Transverse colon (tissue), 4 donors: Measurements from ENCODE around the gene ENTPD3. TPM values are rescaled to one million over a fixed set of nuclear protein-coding genes. Genes with fewer than 3 reads are reported as not detected.
"Not testable (repeated sequence)": the region's sequence is repeated elsewhere in the genome, so short reads cannot be mapped to it uniquely, and the experiment has no call there.

Experiments used
- DNase-seq: peaks from one replicate; pipeline ENCODE4 v3.0.0-alpha.2; 2019
- H3K27ac ChIP-seq, 4 donors: fragments of 200-600 bp; sonication (generic); 2 replicates each; pipeline ENCODE4 v1.5.1; 2016 to 2018; ENCODE audit warnings: inconsistent platforms in 4 of 4
- H3K27me3 ChIP-seq: fragments of 200-600 bp; sonication (generic); 2 replicates; pipeline ENCODE4 v1.5.1; 2017; ENCODE audit warnings: inconsistent platforms
- H3K36me3 ChIP-seq, 4 donors: fragments of 200-600 bp; sonication (generic); 2 replicates each; pipeline ENCODE4 v1.5.1; 2017 to 2019; ENCODE audit warnings: inconsistent platforms in 4 of 4
- H3K4me1 ChIP-seq, 4 donors: fragments of 200-600 bp; sonication (generic); 2 replicates each; pipeline ENCODE4 v1.5.1; 2017 to 2020; ENCODE audit warnings: inconsistent platforms in 4 of 4
- H3K4me3 ChIP-seq, 4 donors: fragments of 200-600 bp; sonication (generic); 1 replicate in 1 of 4; 2 replicates in 3 of 4; pipeline versions ENCODE4 v1.5.1 to v1.6.1; 2017 to 2019; ENCODE audit warnings: inconsistent platforms in 4 of 4
- H3K9me3 ChIP-seq, 2 donors: fragments of 200-600 bp; sonication (generic); 2 replicates each; pipeline ENCODE4 v1.5.1; 2017 to 2019; ENCODE audit warnings: inconsistent platforms in 2 of 2
- CTCF ChIP-seq, 5 experiments: fragments of 200-600 bp in 3 of 5; fragments of 450-650 bp in 2 of 5; sonication (generic) in 3 of 5; IDR thresholded peaks; 1 replicate in 2 of 5; 2 replicates in 3 of 5; pipeline ENCODE4 v1.5.1; 2016 to 2017; ENCODE audit warnings: antibody characterized with exemption in 5 of 5, inconsistent platforms in 3 of 5, mild to moderate bottlenecking in 2 of 5, moderate library complexity in 1 of 5
- EP300 ChIP-seq: sonication (generic); formaldehyde crosslinking; IDR thresholded peaks from one replicate; pipeline ENCODE4 v1.6.1; 2017; ENCODE audit warnings: antibody characterized with exemption, low read depth
- POLR2A ChIP-seq: fragments of 450-650 bp; IDR thresholded peaks from one replicate; pipeline ENCODE4 v1.6.1; 2016; ENCODE audit warnings: antibody characterized with exemption, mild to moderate bottlenecking, moderate library complexity
- POLR2AphosphoS5 ChIP-seq, 3 donors: sonication (generic); formaldehyde crosslinking; IDR thresholded peaks; one replicate each; pipeline ENCODE4 v1.6.1; 2016; ENCODE audit warnings: antibody characterized with exemption in 3 of 3
- WGBS, 2 donors: methylation state at CpG; one replicate each; pipeline ENCODE4 v1.1.5; 2018; ENCODE audit warnings: low coverage in 1 of 2; 5-methylcytosine and 5-hydroxymethylcytosine counted together
- in situ Hi-C, 4 donors: fragments of 200-750 bp; cut with MboI; loops; one replicate each; pipeline versions ENCODE4 v1.15.0 to v1.15.1; 2017; ENCODE audit warnings: low sequenced_read_pairs in 3 of 4, low pct_ligation_motif_present in 1 of 4, low pct_unique_long_range_greater_than_20kb in 1 of 4
- intact Hi-C: fragments of 100-400 bp; cut with DNase I; formaldehyde crosslinking; loops from one replicate; pipeline ENCODE4 v1.15.1; 2023; ENCODE audit warnings: low total_unique reads
- total RNA-seq, 4 donors: library from RNA; depleted of rRNA; stranded (reverse); fragments of >200 nt; gene quantifications; one replicate each; pipeline ENCODE4 v1.1.0, GENCODE V29; 2016

The ENTPD3 gene
- total RNA-seq, 4 donors from 2014 or later, result 0.37 to 7.2 (median 2.0) TPM

- peak; percentile 97 for DNase-seq
- in situ Hi-C loops, result no loop called here
- H3K4me3 ChIP-seq, result peak within 1 kb of the TSS; percentile 64 to 97 (median 78)
- TF ChIP-seq POLR2A (peak; percentile 96), CTCF (IDR thresholded peaks at IDR 0.05) (no peak), POLR2AphosphoS5 (IDR thresholded peaks at IDR 0.05) (peak; percentile 97 to 99 (median 98)), EP300 (no peak)
- peaks cover 0 to 38% (median 13%) of the 10 kb centered on the region in 4 donors for H3K36me3 ChIP-seq
- H3K4me1 ChIP-seq, result peaks cover 20 to 39% (median 30%) of the 10 kb centered on the region in 4 donors
- WGBS, 2 donors, result 0% methylated on average over 2 to 74 of the region's 79 CpGs
- intact Hi-C loops, result no loop called here
- H3K27ac ChIP-seq, result peak within 1 kb of the TSS; percentile 89 to 92 (median 90)
- H3K27me3 ChIP-seq, result no peaks in the 10 kb centered on the region
- H3K9me3 ChIP-seq, result no peaks in the 10 kb centered on the region
Observed at GRCh38 chr3:40456940-40457823, 70.2 kb downstream of the ENTPD3 start, which contains the start of gene RPL14. Gene RPL14 (plus strand): TSS chr3:40457339. CDS start chr3:40457472, 133 bp downstream.

DNA sequence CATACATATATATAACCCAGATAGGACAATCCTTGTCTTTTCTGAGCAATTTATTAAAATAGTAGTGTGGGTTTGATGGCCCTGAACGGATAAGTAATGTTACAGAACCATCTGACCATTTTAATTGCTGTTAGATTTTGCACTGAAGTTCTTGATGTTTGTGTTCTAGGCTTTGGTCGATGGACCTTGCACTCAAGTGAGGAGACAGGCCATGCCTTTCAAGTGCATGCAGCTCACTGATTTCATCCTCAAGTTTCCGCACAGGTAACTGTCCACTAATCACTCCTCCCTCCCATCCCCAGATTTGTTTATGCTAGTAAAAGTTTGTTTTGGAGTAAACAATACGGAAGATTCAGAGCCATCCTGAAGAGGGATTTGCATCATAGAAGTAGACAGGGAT is 71.5 kb downstream of the ENTPD3 start:
- Histone ChIP-seq H3K4me3 (peak overlapping the region in 2 of 4 donors; percentile 87 to 97), H3K4me1 (peaks cover 16 to 32% (median 25%) of the 10 kb centered on the region in 4 donors), H3K9me3 (no peaks in the 10 kb centered on the region), H3K27ac (peak overlapping the region in 2 of 4 donors; percentile 89 to 90), H3K27me3 (no peaks in the 10 kb centered on the region), H3K36me3 (peaks cover 0 to 48% (median 20%) of the 10 kb centered on the region in 4 donors)
- TF ChIP-seq POLR2AphosphoS5 (IDR thresholded peaks at IDR 0.05), result no peak
- TF ChIP-seq CTCF (IDR thresholded peaks at IDR 0.05), result no peak
- TF ChIP-seq POLR2A, result no peak
- TF ChIP-seq EP300, result no peak
- WGBS, 2 donors, result 71 to 83% methylated on average over 3 to 4 of the region's 4 CpGs
- intact Hi-C loops (no loop called here), in situ Hi-C loops (no loop called here)
- DNase-seq, result no peak

- H3K27me3 ChIP-seq, intact Hi-C loops, H3K4me3 ChIP-seq, DNase-seq, H3K27ac ChIP-seq, H3K9me3 ChIP-seq: not testable (repeated sequence)
- peaks cover 10 to 23% (median 21%) of the 10 kb centered on the region in 4 donors for H3K4me1 ChIP-seq
- H3K36me3 ChIP-seq, result peaks cover 0 to 54% (median 23%) of the 10 kb centered on the region in 4 donors
- WGBS, 2 donors, result 69 to 80% methylated on average over 4 to 6 of the region's 6 CpGs
- in situ Hi-C loops, result loop anchor here in 1 of 4 donors (10.0 kb wide), 1 partner anchor 64 kb away; the partner anchor contains the start of gene ZNF621
Observed at GRCh38 chr3:40460481-40460880, 73.5 kb downstream of the ENTPD3 start.

- Histone ChIP-seq H3K4me3 (no peak overlapping the region), H3K9me3 (no peaks in the 10 kb centered on the region), H3K4me1 (peaks cover 10 to 23% (median 21%) of the 10 kb centered on the region in 4 donors), H3K27ac (no peak overlapping the region), H3K36me3 (peaks cover 0 to 54% (median 23%) of the 10 kb centered on the region in 4 donors), H3K27me3 (no peaks in the 10 kb centered on the region)
- TF ChIP-seq POLR2A, result no peak
- TF ChIP-seq POLR2AphosphoS5 (IDR thresholded peaks at IDR 0.05), result no peak
- TF ChIP-seq EP300, result no peak
- TF ChIP-seq CTCF (IDR thresholded peaks at IDR 0.05), result no peak
- DNase-seq, result no peak
- 71 to 80% methylated on average over 3 of the region's 3 CpGs for WGBS, 2 donors
- intact Hi-C loops (no loop called here), in situ Hi-C loops (loop anchor here in 1 of 4 donors (10.0 kb wide), 1 partner anchor 64 kb away; the partner anchor contains the start of gene ZNF621)
Observed at GRCh38 chr3:40461161-40461560, 74.2 kb downstream of the ENTPD3 start.

- intact Hi-C loops, H3K4me3 ChIP-seq, H3K27ac ChIP-seq, DNase-seq, H3K27me3 ChIP-seq, H3K9me3 ChIP-seq: not testable (repeated sequence)
- in situ Hi-C loops, result loop anchor here in 1 of 4 donors (10.0 kb wide), 1 partner anchor 62 kb away; the partner anchor contains the start of gene ZNF621
- 92% methylated on average over 7 of the region's 7 CpGs; no CpG with 5 or more reads in 1 of the 2 donors for WGBS, 2 donors
- peaks cover 0 to 54% (median 23%) of the 10 kb centered on the region in 4 donors for H3K36me3 ChIP-seq
- H3K4me1 ChIP-seq, result peaks cover 9 to 16% (median 15%) of the 10 kb centered on the region in 4 donors
Observed at GRCh38 chr3:40462838-40463237, 75.9 kb downstream of the ENTPD3 start.
